Tibial nerve (tissue), 4 donors: ENCODE results near the gene SH2D3A. TPM values are rescaled to one million over a fixed set of nuclear protein-coding genes. Genes with fewer than 3 reads are reported as not detected.
"Not testable (repeated sequence)": the region's sequence is repeated elsewhere in the genome, so short reads cannot be mapped to it uniquely, and the experiment has no call there.

Experiments used
- DNase-seq, 2 donors: peaks; one replicate each; pipeline ENCODE4 v3.0.0-alpha.2; 2019; ENCODE audit warnings: low spot score in 2 of 2
- H3K27ac ChIP-seq, 4 donors: fragments of 200-600 bp; sonication (generic) in 3 of 4; one replicate each; pipeline ENCODE4 v1.5.1; 2017 to 2019; ENCODE audit warnings: mild to moderate bottlenecking in 1 of 4
- H3K27me3 ChIP-seq, 2 donors: fragments of 200-600 bp; sonication (generic) in 1 of 2; one replicate each; pipeline versions ENCODE4 v1.5.1 to v1.6.0; 2017 to 2019
- H3K36me3 ChIP-seq, 3 donors: fragments of 200-600 bp; sonication (generic); one replicate each; pipeline ENCODE4 v1.5.1; 2018 to 2019
- H3K4me1 ChIP-seq, 4 donors: fragments of 200-600 bp; sonication (generic) in 3 of 4; one replicate each; pipeline ENCODE4 v1.5.1; 2017 to 2019
- H3K4me3 ChIP-seq, 4 donors: fragments of 200-600 bp; sonication (generic) in 3 of 4; one replicate each; pipeline ENCODE4 v1.5.1; 2017 to 2019; ENCODE audit warnings: mild to moderate bottlenecking in 1 of 4, moderate library complexity in 1 of 4
- H3K9me3 ChIP-seq, 4 donors: fragments of 200-600 bp; sonication (generic) in 3 of 4; one replicate each; pipeline ENCODE4 v1.5.1; 2017 to 2019
- CTCF ChIP-seq, 5 experiments: fragments of 200-600 bp in 3 of 5; fragments of 450-650 bp in 2 of 5; sonication (generic) in 3 of 5; IDR thresholded peaks; one replicate each; pipeline ENCODE4 v1.5.1; 2016 to 2019; ENCODE audit warnings: antibody characterized with exemption in 5 of 5, mild to moderate bottlenecking in 3 of 5, moderate library complexity in 2 of 5
- EP300 ChIP-seq, 2 donors: sonication (generic); formaldehyde crosslinking; IDR thresholded peaks; one replicate each; pipeline ENCODE4 v1.6.1; 2017; ENCODE audit warnings: antibody characterized with exemption in 2 of 2, mild to moderate bottlenecking in 1 of 2
- POLR2A ChIP-seq, 2 donors: fragments of 450-650 bp; IDR thresholded peaks; one replicate each; pipeline ENCODE4 v1.6.1; 2017; ENCODE audit warnings: antibody characterized with exemption in 2 of 2, mild to moderate bottlenecking in 2 of 2, moderate library complexity in 2 of 2
- WGBS, 2 donors: methylation state at CpG; one replicate each; pipeline ENCODE4 v1.1.5; 2018; 5-methylcytosine and 5-hydroxymethylcytosine counted together
- total RNA-seq, 4 donors: library from RNA; depleted of rRNA; stranded (reverse); fragments of >200 nt; gene quantifications; one replicate each; pipeline ENCODE4 v1.1.0, GENCODE V29; 2016

Gene SH2D3A
- total RNA-seq, 4 donors from 2014 or later = 0.39 to 4.2 (median 0.44) TPM; not detected in 1

GRCh38 chr19:6711078-6711361 lies 56.2 kb downstream of the SH2D3A start:
- H3K4me3 ChIP-seq = no peak overlapping the region
- DNase-seq = no peak

GRCh38 chr19:6710273-6711077 lies 56.8 kb downstream of the SH2D3A start:
- Histone ChIP-seq H3K9me3 (no peaks in the 10 kb centered on the region), H3K36me3 (peaks cover 0 to 30% (median 0%) of the 10 kb centered on the region in 3 donors), H3K4me3 (no peak overlapping the region), H3K27me3 (peaks cover 0 to 28% of the 10 kb centered on the region in 2 donors), H3K27ac (no peak overlapping the region), H3K4me1 (no peaks in the 10 kb centered on the region)
- 12 to 20% methylated on average over 30 of the region's 30 CpGs for WGBS, 2 donors
- no peak for DNase-seq
- no peak for TF ChIP-seq POLR2A (IDR thresholded peaks at IDR 0.05)
- TF ChIP-seq CTCF (IDR thresholded peaks at IDR 0.05) = no peak
- no peak for TF ChIP-seq EP300 (IDR thresholded peaks at IDR 0.05)

More at GRCh38 chr19:6711078-6711361, 56.2 kb downstream of the SH2D3A start:
- Histone ChIP-seq H3K36me3 (peaks cover 0 to 29% (median 0%) of the 10 kb centered on the region in 3 donors), H3K27me3 (peaks cover 0 to 28% of the 10 kb centered on the region in 2 donors), H3K9me3 (no peaks in the 10 kb centered on the region), H3K4me1 (no peaks in the 10 kb centered on the region), H3K27ac (no peak overlapping the region)
- WGBS, 2 donors = 51 to 63% methylated on average over 9 of the region's 9 CpGs
- TF ChIP-seq CTCF (IDR thresholded peaks at IDR 0.05) (no peak), EP300 (IDR thresholded peaks at IDR 0.05) (no peak), POLR2A (IDR thresholded peaks at IDR 0.05) (no peak)

GRCh38 chr19:6709549-6709948 lies 57.7 kb downstream of the SH2D3A start:
- WGBS, 2 donors = 49 to 50% methylated on average over 14 of the region's 14 CpGs
- Histone ChIP-seq H3K4me3 (no peak overlapping the region), H3K27ac (no peak overlapping the region), H3K36me3 (peaks cover 0 to 30% (median 0%) of the 10 kb centered on the region in 3 donors), H3K4me1 (no peaks in the 10 kb centered on the region), H3K9me3 (no peaks in the 10 kb centered on the region), H3K27me3 (peaks cover 0 to 28% of the 10 kb centered on the region in 2 donors)
- TF ChIP-seq CTCF (IDR thresholded peaks at IDR 0.05) (no peak), EP300 (IDR thresholded peaks at IDR 0.05) (no peak), POLR2A (IDR thresholded peaks at IDR 0.05) (no peak)
- no peak for DNase-seq

- not testable (repeated sequence) for DNase-seq, H3K4me3 ChIP-seq, H3K9me3 ChIP-seq, H3K4me1 ChIP-seq, H3K27ac ChIP-seq
- peaks cover 0 to 28% of the 10 kb centered on the region in 2 donors for H3K27me3 ChIP-seq
- peaks cover 0 to 30% (median 0%) of the 10 kb centered on the region in 3 donors for H3K36me3 ChIP-seq
- WGBS, 2 donors = 86 to 90% methylated on average over 12 of the region's 12 CpGs
Measured at GRCh38 chr19:6708913-6709312, 58.3 kb downstream of the SH2D3A start.

- Histone ChIP-seq H3K9me3 (no peaks in the 10 kb centered on the region), H3K36me3 (peaks cover 0 to 30% (median 0%) of the 10 kb centered on the region in 3 donors), H3K27me3 (peaks cover 0 to 28% of the 10 kb centered on the region in 2 donors), H3K4me3 (no peak overlapping the region), H3K27ac (no peak overlapping the region), H3K4me1 (no peaks in the 10 kb centered on the region)
- 70 to 76% methylated on average over 3 of the region's 3 CpGs for WGBS, 2 donors
- no peak for TF ChIP-seq POLR2A (IDR thresholded peaks at IDR 0.05)
- DNase-seq = no peak
Measured at GRCh38 chr19:6708346-6708745, 58.9 kb downstream of the SH2D3A start.

- H3K9me3 ChIP-seq = no peaks in the 10 kb centered on the region
- H3K4me3 ChIP-seq = no peak overlapping the region
- no peaks in the 10 kb centered on the region for H3K4me1 ChIP-seq
- H3K27me3 ChIP-seq = peaks cover 0 to 28% of the 10 kb centered on the region in 2 donors
- H3K36me3 ChIP-seq = peaks cover 0 to 25% (median 0%) of the 10 kb centered on the region in 3 donors
- 52 to 70% methylated on average over 13 to 14 of the region's 16 CpGs for WGBS, 2 donors
- no peak for DNase-seq
- TF ChIP-seq POLR2A (IDR thresholded peaks at IDR 0.05) (no peak), CTCF (IDR thresholded peaks at IDR 0.05) (no peak), EP300 (IDR thresholded peaks at IDR 0.05) (no peak)
- no peak overlapping the region for H3K27ac ChIP-seq
Measured at GRCh38 chr19:6707658-6708018, 59.6 kb downstream of the SH2D3A start.
